ENCODE measurements around the gene MTMR12. TPM values are rescaled to one million over a fixed set of nuclear protein-coding genes. Genes with fewer than 3 reads are reported as not detected.

Gene MTMR12, protein sequence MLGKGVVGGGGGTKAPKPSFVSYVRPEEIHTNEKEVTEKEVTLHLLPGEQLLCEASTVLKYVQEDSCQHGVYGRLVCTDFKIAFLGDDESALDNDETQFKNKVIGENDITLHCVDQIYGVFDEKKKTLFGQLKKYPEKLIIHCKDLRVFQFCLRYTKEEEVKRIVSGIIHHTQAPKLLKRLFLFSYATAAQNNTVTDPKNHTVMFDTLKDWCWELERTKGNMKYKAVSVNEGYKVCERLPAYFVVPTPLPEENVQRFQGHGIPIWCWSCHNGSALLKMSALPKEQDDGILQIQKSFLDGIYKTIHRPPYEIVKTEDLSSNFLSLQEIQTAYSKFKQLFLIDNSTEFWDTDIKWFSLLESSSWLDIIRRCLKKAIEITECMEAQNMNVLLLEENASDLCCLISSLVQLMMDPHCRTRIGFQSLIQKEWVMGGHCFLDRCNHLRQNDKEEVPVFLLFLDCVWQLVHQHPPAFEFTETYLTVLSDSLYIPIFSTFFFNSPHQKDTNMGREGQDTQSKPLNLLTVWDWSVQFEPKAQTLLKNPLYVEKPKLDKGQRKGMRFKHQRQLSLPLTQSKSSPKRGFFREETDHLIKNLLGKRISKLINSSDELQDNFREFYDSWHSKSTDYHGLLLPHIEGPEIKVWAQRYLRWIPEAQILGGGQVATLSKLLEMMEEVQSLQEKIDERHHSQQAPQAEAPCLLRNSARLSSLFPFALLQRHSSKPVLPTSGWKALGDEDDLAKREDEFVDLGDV
- 10 to 100 TPM; 13.8 to 27.5 (median 17.4) TPM for total RNA-seq

DNA sequence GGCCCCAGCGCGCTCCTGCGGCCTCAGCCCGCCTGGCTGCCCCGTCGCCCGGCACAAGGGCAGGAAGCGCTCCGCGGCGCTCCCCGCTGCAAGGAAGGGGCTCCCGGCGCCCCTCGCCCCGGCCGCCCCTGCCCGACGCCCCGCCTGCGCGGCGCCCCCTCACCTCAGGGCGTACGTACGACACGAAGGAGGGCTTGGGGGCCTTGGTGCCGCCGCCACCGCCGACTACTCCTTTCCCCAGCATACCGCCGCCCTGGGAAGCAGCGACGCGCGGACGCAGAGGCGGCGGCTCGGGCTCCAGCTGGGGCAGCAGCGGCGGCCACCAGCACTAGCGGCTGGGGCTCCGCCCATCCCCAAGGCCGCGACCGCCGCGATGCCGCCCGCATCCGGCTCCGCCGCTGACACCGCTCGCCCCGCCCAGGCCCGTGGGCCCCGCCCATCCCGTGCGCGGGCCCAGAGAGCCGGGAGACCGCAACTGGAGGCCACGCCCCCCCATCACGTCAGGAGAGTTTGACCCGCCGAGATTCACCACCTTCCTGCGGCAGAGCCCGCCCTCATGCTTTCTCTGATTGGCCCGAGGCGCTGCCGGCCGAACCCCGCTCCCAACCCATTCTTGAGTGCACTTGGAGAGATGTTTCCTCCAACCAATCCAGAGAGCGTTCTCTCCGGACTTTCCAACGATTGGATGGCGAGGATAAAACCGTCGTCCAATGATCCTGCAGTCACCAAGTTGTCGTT lies at the start of gene MTMR12:
TSS of gene MTMR12 (minus strand) at position 345 of the 738 bp plus-strand sequence. CDS start at position 244, 101 bp downstream.
- peaks cover 10 to 52% (median 17%) of the 10 kb centered on the region in 3 donors for H3K4me1 ChIP-seq
- 0% methylated on average over 11 to 14 of the region's 83 CpGs for WGBS, 2 donors

DNA sequence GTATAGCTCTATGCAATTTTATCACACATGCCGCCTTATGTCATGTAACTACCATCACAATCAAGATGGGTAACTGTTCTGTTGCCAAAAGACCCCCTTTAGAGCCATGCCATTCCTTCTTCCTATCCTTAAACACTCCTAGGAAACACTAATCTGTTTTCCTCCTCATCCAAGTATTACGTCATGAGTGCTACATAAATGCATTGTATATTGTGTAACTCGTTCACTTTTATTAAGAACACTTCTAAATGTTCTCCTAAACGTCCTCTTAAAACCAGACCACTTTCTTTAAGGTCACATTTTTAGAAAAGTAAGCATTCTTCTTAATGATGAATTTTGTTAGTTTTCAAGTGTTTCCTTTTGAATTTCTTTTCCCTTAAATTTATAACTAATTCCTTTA lies 49.8 kb upstream of the MTMR12 start:
- DNase-seq = no peak
- Histone ChIP-seq H3K27me3 (no peaks in the 10 kb centered on the region), H3K4me3 (no peak overlapping the region), H3K27ac (no peak overlapping the region), H3K4me1 (no peaks in the 10 kb centered on the region), H3K36me3 (peaks cover 0 to 92% (median 18%) of the 10 kb centered on the region in 3 donors), H3K9me3 (no peaks in the 10 kb centered on the region)
- no peak for TF ChIP-seq POLR2A (IDR thresholded peaks at IDR 0.05)
- TF ChIP-seq, protein P1, sequence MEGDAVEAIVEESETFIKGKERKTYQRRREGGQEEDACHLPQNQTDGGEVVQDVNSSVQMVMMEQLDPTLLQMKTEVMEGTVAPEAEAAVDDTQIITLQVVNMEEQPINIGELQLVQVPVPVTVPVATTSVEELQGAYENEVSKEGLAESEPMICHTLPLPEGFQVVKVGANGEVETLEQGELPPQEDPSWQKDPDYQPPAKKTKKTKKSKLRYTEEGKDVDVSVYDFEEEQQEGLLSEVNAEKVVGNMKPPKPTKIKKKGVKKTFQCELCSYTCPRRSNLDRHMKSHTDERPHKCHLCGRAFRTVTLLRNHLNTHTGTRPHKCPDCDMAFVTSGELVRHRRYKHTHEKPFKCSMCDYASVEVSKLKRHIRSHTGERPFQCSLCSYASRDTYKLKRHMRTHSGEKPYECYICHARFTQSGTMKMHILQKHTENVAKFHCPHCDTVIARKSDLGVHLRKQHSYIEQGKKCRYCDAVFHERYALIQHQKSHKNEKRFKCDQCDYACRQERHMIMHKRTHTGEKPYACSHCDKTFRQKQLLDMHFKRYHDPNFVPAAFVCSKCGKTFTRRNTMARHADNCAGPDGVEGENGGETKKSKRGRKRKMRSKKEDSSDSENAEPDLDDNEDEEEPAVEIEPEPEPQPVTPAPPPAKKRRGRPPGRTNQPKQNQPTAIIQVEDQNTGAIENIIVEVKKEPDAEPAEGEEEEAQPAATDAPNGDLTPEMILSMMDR (IDR thresholded peaks at IDR 0.05) = no peak
- intact Hi-C loops (cut with DNase I) = no loop called here
- 82 to 88% methylated on average over 4 of the region's 4 CpGs for WGBS, 2 donors

More for the DNA sequence above, at the start of gene MTMR12:
- TF ChIP-seq, protein P1 (IDR thresholded peaks at IDR 0.05) = peak in 2 of 6 experiments; percentile 7 to 14
- peak in 3 of 4 donors; percentile 43 to 96 (median 91) for TF ChIP-seq POLR2A (IDR thresholded peaks at IDR 0.05)
- H3K27ac ChIP-seq = peak within 1 kb of the TSS; percentile 91 to 99 (median 96)
- H3K36me3 ChIP-seq = no peaks in the 10 kb centered on the region
- H3K27me3 ChIP-seq = no peaks in the 10 kb centered on the region
- intact Hi-C loops (cut with DNase I) = no loop called here
- peak; percentile 95 for DNase-seq
- no peaks in the 10 kb centered on the region for H3K9me3 ChIP-seq
- H3K4me3 ChIP-seq = peak within 1 kb of the TSS; percentile 73 to 96 (median 84)

DNA sequence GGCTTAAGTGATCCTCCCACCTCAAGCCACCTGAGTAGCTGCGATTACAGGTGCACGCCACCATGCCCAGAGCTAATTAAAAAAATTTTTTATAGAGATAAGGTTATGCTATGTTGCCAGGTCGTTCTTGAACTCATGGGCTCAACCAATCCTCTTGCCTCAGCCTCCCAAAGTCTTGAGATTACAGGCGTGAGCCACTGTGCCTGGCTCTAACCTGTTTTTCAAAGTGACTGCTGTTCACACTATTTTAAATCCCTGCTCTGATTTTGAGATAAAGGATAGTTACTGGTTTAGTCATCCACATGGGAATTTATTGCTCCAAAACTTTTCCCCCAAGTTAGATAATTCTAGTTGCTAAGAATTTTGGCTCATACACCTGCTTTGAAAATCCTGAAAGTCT lies 48.2 kb upstream of the MTMR12 start:
- Histone ChIP-seq H3K9me3 (no peaks in the 10 kb centered on the region), H3K27me3 (no peaks in the 10 kb centered on the region), H3K4me1 (no peaks in the 10 kb centered on the region), H3K27ac (no peak overlapping the region), H3K36me3 (peaks cover 0 to 96% (median 18%) of the 10 kb centered on the region in 3 donors), H3K4me3 (no peak overlapping the region)
- intact Hi-C loops (cut with DNase I) = no loop called here
- DNase-seq = no peak
- 91 to 92% methylated on average over 3 to 4 of the region's 4 CpGs for WGBS, 2 donors
- TF ChIP-seq POLR2A (IDR thresholded peaks at IDR 0.05) = no peak
- TF ChIP-seq, protein P1 (IDR thresholded peaks at IDR 0.05) = no peak

DNA sequence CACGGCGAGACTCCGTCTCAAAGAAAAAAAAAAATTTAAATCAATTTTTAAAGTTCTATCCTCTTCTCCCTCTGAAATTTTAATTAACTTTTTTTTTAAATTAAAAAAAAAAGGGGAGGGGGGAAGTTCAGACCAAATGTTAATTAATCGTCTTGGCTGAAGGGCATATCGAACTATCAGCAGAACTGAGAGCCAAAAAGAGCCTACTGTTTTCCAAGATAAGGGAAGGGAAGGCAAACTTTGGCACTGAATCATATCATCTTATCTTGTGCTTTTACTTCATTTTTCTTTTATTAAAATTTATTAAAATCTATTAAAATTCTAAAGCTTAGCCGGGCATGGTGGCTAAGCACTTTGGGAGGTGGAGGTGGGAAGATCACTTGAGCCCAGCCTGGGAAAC lies 45.9 kb upstream of the MTMR12 start:
- no peaks in the 10 kb centered on the region for H3K27me3 ChIP-seq
- 80 to 82% methylated on average over 6 of the region's 6 CpGs for WGBS, 2 donors

More for the DNA sequence above, 45.9 kb upstream of the MTMR12 start:
- Histone ChIP-seq H3K36me3 (peaks cover 0 to 100% (median 16%) of the 10 kb centered on the region in 3 donors), H3K4me3 (no peak overlapping the region), H3K27ac (no peak overlapping the region), H3K4me1 (no peaks in the 10 kb centered on the region), H3K9me3 (no peaks in the 10 kb centered on the region)
- no peak for DNase-seq
- intact Hi-C loops (cut with DNase I) = no loop called here
- TF ChIP-seq POLR2A (IDR thresholded peaks at IDR 0.05) = no peak
- TF ChIP-seq, protein P1 (IDR thresholded peaks at IDR 0.05) = no peak
